Stimulated activated CD8-positive, alpha-beta memory T cell treated with anti-CD3 and anti-CD28 coated beads, Interleukin-4, amount 100 ng/mL, for 24 hours (primary cell): ENCODE data around the gene BHMT.
"Not testable (repeated sequence)": the region's sequence is repeated elsewhere in the genome, so short reads cannot be mapped to it uniquely, and the experiment has no call there.

Experiments
- DNase-seq: peaks from one replicate; pipeline ENCODE4 v3.0.0-alpha.2; 2020; ENCODE audit warnings: low read depth

The BHMT gene

DNA sequence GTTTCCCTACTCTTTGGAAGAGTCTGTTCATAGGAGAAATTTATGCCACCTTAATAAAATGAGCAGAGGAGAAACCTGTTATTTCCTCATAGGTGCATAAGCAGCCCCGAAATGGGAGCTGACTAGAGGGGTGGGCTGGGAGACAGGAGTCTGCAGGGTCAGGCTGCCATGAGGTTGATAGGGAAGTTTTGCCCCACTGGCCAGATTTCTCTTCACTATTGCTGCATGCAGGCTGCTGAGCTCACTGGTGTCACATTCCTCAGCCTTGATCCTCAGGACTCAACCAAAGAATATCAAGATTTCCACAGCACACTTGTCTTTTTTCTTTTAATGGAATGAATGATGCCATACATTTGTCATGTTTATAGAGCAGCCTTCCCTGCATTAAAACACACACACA, 60.7 kb downstream of the BHMT start:
- no peak for DNase-seq

DNA sequence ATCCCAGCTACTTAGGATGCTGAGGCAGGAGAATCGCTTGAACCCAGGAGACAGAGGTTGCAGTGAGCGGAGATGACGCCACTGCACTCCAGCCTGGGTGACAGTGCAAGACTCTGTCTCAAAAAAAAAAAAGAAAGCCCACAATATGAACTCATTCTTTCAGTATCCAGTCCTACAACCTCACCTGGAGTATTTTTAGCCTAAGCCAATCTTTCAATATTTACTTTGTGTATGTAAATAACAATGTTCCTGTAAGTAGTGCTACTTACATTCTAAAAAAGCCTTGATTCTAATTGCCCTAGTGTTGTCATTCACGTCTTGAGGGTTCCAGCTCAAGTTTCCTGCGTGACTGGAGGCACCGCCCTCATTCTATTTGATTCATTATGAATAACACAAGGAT, 62.0 kb downstream of the BHMT start:
- no peak for DNase-seq

DNA sequence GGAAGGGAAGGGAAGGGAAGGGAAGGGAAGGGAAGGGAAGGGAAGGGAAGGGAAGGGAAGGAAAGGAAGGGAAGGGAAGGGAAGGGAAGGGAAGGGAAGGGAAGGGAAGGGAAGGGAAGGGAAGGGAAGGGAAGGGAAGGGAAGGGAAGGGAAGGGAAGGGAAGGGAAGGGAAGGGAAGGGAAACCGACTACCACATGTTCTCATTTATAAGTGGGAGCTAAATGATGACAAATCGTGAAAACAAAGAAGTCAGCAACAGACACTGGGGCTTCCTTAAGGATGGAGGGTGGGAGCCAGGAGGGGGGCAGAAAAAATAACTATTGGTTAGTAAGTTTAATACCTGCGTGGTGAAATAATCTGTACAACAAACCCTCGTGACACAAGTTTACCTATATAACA, 68.8 kb downstream of the BHMT start:
- DNase-seq = not testable (repeated sequence)

GRCh38 chr5:79181419-79182022, 69.9 kb downstream of the BHMT start:
- no peak for DNase-seq
